SJSA1 (cell line): ENCODE data around the gene IL18R1. TPM values are rescaled to one million over a fixed set of nuclear protein-coding genes. Genes with fewer than 3 reads are reported as not detected.

Experiments
- DNase-seq, 2 experiments: peaks; one replicate each; pipeline ENCODE4 v3.0.0-alpha.2; 2015 to 2020; ENCODE audit warnings: low spot score in 2 of 2, low read depth in 1 of 2
- H3K27ac ChIP-seq: fragments of 250-450 bp; sonication (Bioruptor Pico); 2 replicates; pipeline ENCODE4 v1.5.1; 2020; ENCODE audit warnings: mild to moderate bottlenecking, moderate library complexity
- H3K27me3 ChIP-seq: fragments of 250-450 bp; sonication (Bioruptor Pico); replicated peaks from 2 replicates; pipeline ENCODE4 v1.5.1; 2020; ENCODE audit warnings: mild to moderate bottlenecking, moderate library complexity
- H3K36me3 ChIP-seq: fragments of 250-450 bp; sonication (Bioruptor Pico); 2 replicates; pipeline ENCODE4 v1.5.1; 2020; ENCODE audit warnings: mild to moderate bottlenecking
- H3K4me1 ChIP-seq: fragments of 250-450 bp; sonication (Bioruptor Pico); replicated peaks from 2 replicates; pipeline ENCODE4 v1.6.1; 2021; ENCODE audit warnings: mild to moderate bottlenecking
- H3K4me3 ChIP-seq: fragments of 250-450 bp; sonication (Bioruptor Pico); 2 replicates; pipeline ENCODE4 v1.5.1; 2020; ENCODE audit warnings: mild to moderate bottlenecking
- H3K9me3 ChIP-seq: fragments of 250-450 bp; sonication (Bioruptor Pico); replicated peaks from 2 replicates; pipeline ENCODE4 v1.5.1; 2020; ENCODE audit warnings: mild to moderate bottlenecking
- total RNA-seq: library from RNA; depleted of rRNA; stranded (reverse); fragments of >200 nt; shearing (Covaris generic); gene quantifications from 2 replicates; pipeline ENCODE4 v1.2.3, GENCODE V29; 2014

IL18R1 gene
- total RNA-seq, 1 experiment from 2014 or later, result not detected

- H3K27ac ChIP-seq, result no peak overlapping the region
- H3K4me3 ChIP-seq, result no peak overlapping the region
- H3K27me3 ChIP-seq, result peaks cover 7% of the 10 kb centered on the region
- no peak for DNase-seq
- no peaks in the 10 kb centered on the region for H3K9me3 ChIP-seq
- no peaks in the 10 kb centered on the region for H3K36me3 ChIP-seq
- no peaks in the 10 kb centered on the region for H3K4me1 ChIP-seq
Observed at GRCh38 chr2:102418421-102418961, 62.9 kb downstream of the IL18R1 start.

- Histone ChIP-seq H3K27me3 (peaks cover 7% of the 10 kb centered on the region), H3K9me3 (no peaks in the 10 kb centered on the region), H3K4me3 (no peak overlapping the region), H3K4me1 (no peaks in the 10 kb centered on the region), H3K36me3 (no peaks in the 10 kb centered on the region), H3K27ac (no peak overlapping the region)
- DNase-seq, result no peak
Observed at GRCh38 chr2:102420290-102420689, 64.7 kb downstream of the IL18R1 start.

GRCh38 chr2:102421890-102422759 is 66.5 kb downstream of the IL18R1 start:
- DNase-seq, result no peak
- Histone ChIP-seq H3K9me3 (no peaks in the 10 kb centered on the region), H3K4me1 (no peaks in the 10 kb centered on the region), H3K27ac (no peak overlapping the region), H3K27me3 (peaks cover 7% of the 10 kb centered on the region), H3K36me3 (no peaks in the 10 kb centered on the region), H3K4me3 (no peak overlapping the region)

GRCh38 chr2:102422910-102423309 is 67.3 kb downstream of the IL18R1 start, which contains the start of gene IL18RAP:
Gene IL18RAP, plus strand, starts transcription at chr2:102423160. Its CDS starts 118 bp downstream, at chr2:102423278.
- Histone ChIP-seq H3K9me3 (no peaks in the 10 kb centered on the region), H3K36me3 (no peaks in the 10 kb centered on the region), H3K4me1 (no peaks in the 10 kb centered on the region), H3K4me3 (no peak within 1 kb of the TSS), H3K27ac (no peak within 1 kb of the TSS), H3K27me3 (peaks cover 7% of the 10 kb centered on the region)
- DNase-seq, result no peak

- DNase-seq, result no peak
- Histone ChIP-seq H3K4me1 (no peaks in the 10 kb centered on the region), H3K36me3 (no peaks in the 10 kb centered on the region), H3K27ac (no peak overlapping the region), H3K4me3 (no peak overlapping the region), H3K9me3 (no peaks in the 10 kb centered on the region), H3K27me3 (peaks cover 7% of the 10 kb centered on the region)
Observed at GRCh38 chr2:102423368-102423767, 67.8 kb downstream of the IL18R1 start.

- Histone ChIP-seq H3K4me3 (no peak overlapping the region), H3K36me3 (no peaks in the 10 kb centered on the region), H3K27ac (no peak overlapping the region), H3K9me3 (no peaks in the 10 kb centered on the region), H3K4me1 (no peaks in the 10 kb centered on the region), H3K27me3 (peaks cover 10% of the 10 kb centered on the region)
- DNase-seq, result no peak
Observed at GRCh38 chr2:102424754-102425153, 69.2 kb downstream of the IL18R1 start.

- Histone ChIP-seq H3K9me3 (no peaks in the 10 kb centered on the region), H3K4me3 (no peak overlapping the region), H3K4me1 (no peaks in the 10 kb centered on the region), H3K27ac (no peak overlapping the region), H3K27me3 (peaks cover 8% of the 10 kb centered on the region), H3K36me3 (no peaks in the 10 kb centered on the region)
- no peak for DNase-seq
Observed at GRCh38 chr2:102425441-102426132, 70.0 kb downstream of the IL18R1 start.

GRCh38 chr2:102427249-102427648 is 71.7 kb downstream of the IL18R1 start:
- H3K9me3 ChIP-seq, result no peaks in the 10 kb centered on the region
- H3K4me1 ChIP-seq, result no peaks in the 10 kb centered on the region
- DNase-seq, result no peak
- H3K36me3 ChIP-seq, result no peaks in the 10 kb centered on the region
- no peak overlapping the region for H3K4me3 ChIP-seq
- H3K27me3 ChIP-seq, result peaks cover 3% of the 10 kb centered on the region; the same call in 1 of the 2 replicates
- H3K27ac ChIP-seq, result no peak overlapping the region

GRCh38 chr2:102428573-102428972 is 73.0 kb downstream of the IL18R1 start:
- Histone ChIP-seq H3K27ac (no peak overlapping the region), H3K4me3 (no peak overlapping the region), H3K9me3 (no peaks in the 10 kb centered on the region), H3K27me3 (0 out of 2 replicates have a peak, but pooled peaks cover 3% of the 10 kb centered on the region), H3K4me1 (no peaks in the 10 kb centered on the region), H3K36me3 (no peaks in the 10 kb centered on the region)
- DNase-seq, result no peak

GRCh38 chr2:102432386-102432785 is 76.8 kb downstream of the IL18R1 start:
- Histone ChIP-seq H3K9me3 (no peaks in the 10 kb centered on the region), H3K27me3 (peaks cover 3% of the 10 kb centered on the region; the same call in 1 of the 2 replicates), H3K36me3 (no peaks in the 10 kb centered on the region), H3K4me3 (no peak overlapping the region), H3K27ac (no peak overlapping the region), H3K4me1 (no peaks in the 10 kb centered on the region)
- DNase-seq, result no peak

GRCh38 chr2:102433973-102434654 is 78.5 kb downstream of the IL18R1 start:
- no peaks in the 10 kb centered on the region for H3K4me1 ChIP-seq
- H3K36me3 ChIP-seq, result no peaks in the 10 kb centered on the region
- DNase-seq, result no peak
- H3K9me3 ChIP-seq, result no peaks in the 10 kb centered on the region
- H3K4me3 ChIP-seq, result no peak overlapping the region
- no peak overlapping the region for H3K27ac ChIP-seq
- no peaks in the 10 kb centered on the region; the same call in 1 of the 2 replicates for H3K27me3 ChIP-seq

GRCh38 chr2:102434655-102435381 is 79.2 kb downstream of the IL18R1 start:
- no peaks in the 10 kb centered on the region for H3K36me3 ChIP-seq
- no peaks in the 10 kb centered on the region for H3K9me3 ChIP-seq
- H3K4me1 ChIP-seq, result no peaks in the 10 kb centered on the region
- H3K4me3 ChIP-seq, result no peak overlapping the region
- DNase-seq, result no peak
- no peak overlapping the region for H3K27ac ChIP-seq
- H3K27me3 ChIP-seq, result no peaks in the 10 kb centered on the region; the same call in 1 of the 2 replicates

GRCh38 chr2:102435741-102436140 is 80.1 kb downstream of the IL18R1 start:
- H3K27me3 ChIP-seq, result no peaks in the 10 kb centered on the region; the same call in 1 of the 2 replicates
- H3K36me3 ChIP-seq, result no peaks in the 10 kb centered on the region
- no peak overlapping the region; the same call in 1 of the 2 replicates for H3K27ac ChIP-seq
- H3K4me3 ChIP-seq, result no peak overlapping the region
- H3K9me3 ChIP-seq, result no peaks in the 10 kb centered on the region
- no peak for DNase-seq
- H3K4me1 ChIP-seq, result no peaks in the 10 kb centered on the region
